Daoy (cell line): ENCODE measurements around the gene ITIH2. TPM values are rescaled to one million over a fixed set of nuclear protein-coding genes. Genes with fewer than 3 reads are reported as not detected.

Experiments
- DNase-seq: peaks from one replicate; pipeline ENCODE4 v3.0.0-alpha.2; 2015; ENCODE audit warnings: low read depth
- total RNA-seq: library from RNA; depleted of rRNA; stranded (reverse); fragments of >200 nt; shearing (Covaris generic); gene quantifications from 2 replicates; pipeline ENCODE4 v1.2.3, GENCODE V29; 2014; rRNA removed

Gene ITIH2
- total RNA-seq, 1 experiment from 2014 or later, result not detected

- DNase-seq, result no peak
These were observed 91.3 kb downstream of the ITIH2 start for GRCh38 chr10:7794251-7795026.

- DNase-seq, result no peak
These were observed 92.5 kb downstream of the ITIH2 start for GRCh38 chr10:7795605-7796004.

- DNase-seq, result peak; percentile 81
These were observed 94.5 kb downstream of the ITIH2 start for GRCh38 chr10:7797582-7797981.

Other genes with a start within 250 kb of the ITIH2 start
- 0.06 TPM in 1 of 2 replicates, not detected in the other for gene ITIH5, start 36.4 kb upstream of the ITIH2 start, total RNA-seq
- 15.7 and 16.6 TPM in 2 replicates for gene KIN, start 84.7 kb downstream of the ITIH2 start, total RNA-seq
- gene ATP5F1C, start 84.9 kb downstream of the ITIH2 start, total RNA-seq, result 338 and 346 TPM in 2 replicates
- 2.1 TPM in 2 replicates for gene TAF3, start 115.2 kb downstream of the ITIH2 start, total RNA-seq